D721Med (cell line): ENCODE measurements around the gene MLH1.

Source experiments
- DNase-seq: peaks from one replicate; pipeline ENCODE4 v3.0.0; 2011; ENCODE audit warnings: low spot score; ENCODE audit not compliant: insufficient read length
- FAIRE-seq: peaks from 2 replicates; lab custom pipeline; 2011; peaks lifted over from hg19 to GRCh38; lab: Jason Lieb, UNC
- CTCF ChIP-seq: IDR thresholded peaks from 2 replicates; pipeline ENCODE4 v1.5.1; 2012; ENCODE audit warnings: mild to moderate bottlenecking, control low read depth; ENCODE audit not compliant: insufficient read depth; ENCODE audit errors: missing control alignments

Gene MLH1

GRCh38 chr3:37068031-37068430 lies 74.7 kb downstream of the MLH1 start:
- no peak for DNase-seq
- TF ChIP-seq CTCF = no peak

GRCh38 chr3:37071921-37072320 lies 78.6 kb downstream of the MLH1 start:
- no peak for FAIRE-seq
- TF ChIP-seq CTCF = no peak
- DNase-seq = no peak

More at GRCh38 chr3:37068031-37068430, 74.7 kb downstream of the MLH1 start:
- no peak for FAIRE-seq

- no peak for FAIRE-seq
- DNase-seq = no peak
- TF ChIP-seq CTCF = no peak
Measured at GRCh38 chr3:37072892-37073291, 79.6 kb downstream of the MLH1 start.

GRCh38 chr3:37074178-37074577 lies 80.9 kb downstream of the MLH1 start:
- no peak for DNase-seq
- no peak for FAIRE-seq
- TF ChIP-seq CTCF = no peak

- TF ChIP-seq CTCF = no peak
- FAIRE-seq (no peak), DNase-seq (no peak)
Measured at GRCh38 chr3:37075955-37076354, 82.6 kb downstream of the MLH1 start.

GRCh38 chr3:37082317-37082716 lies 89.0 kb downstream of the MLH1 start:
- no peak for TF ChIP-seq CTCF
- DNase-seq = no peak
- no peak for FAIRE-seq

GRCh38 chr3:37086918-37087317 lies 93.6 kb downstream of the MLH1 start:
- no peak for TF ChIP-seq CTCF
- no peak for DNase-seq
- FAIRE-seq = no peak
